Upper lobe of left lung (tissue), 6 donors: ENCODE data around the gene TMEM171. TPM values are rescaled to one million over a fixed set of nuclear protein-coding genes. Genes with fewer than 3 reads are reported as not detected.

Experiments used
- ATAC-seq, 2 donors: fragments of 200-7000 bp; cut with Tn5 transposase; one replicate each; pipeline ENCODE4 v1.9.1; 2022; ENCODE audit warnings: mild to moderate bottlenecking in 2 of 2, moderate library complexity in 2 of 2; ENCODE audit not compliant: low FRiP score in 2 of 2
- DNase-seq, 2 donors: peaks; one replicate each; pipeline ENCODE4 v3.0.0-alpha.2; 2019 to 2020
- H3K27ac ChIP-seq, 4 donors: fragments of 200-600 bp; sonication (generic); one replicate each; pipeline ENCODE4 v1.5.1; 2016 to 2019
- H3K27me3 ChIP-seq, 4 donors: fragments of 200-600 bp; sonication (generic); one replicate each; pipeline ENCODE4 v1.5.1; 2017 to 2019
- H3K36me3 ChIP-seq, 4 donors: fragments of 200-600 bp; sonication (generic); one replicate each; pipeline ENCODE4 v1.5.1; 2016 to 2019
- H3K4me1 ChIP-seq, 4 donors: fragments of 200-600 bp; sonication (generic); one replicate each; pipeline ENCODE4 v1.5.1; 2018 to 2019
- H3K4me3 ChIP-seq, 4 donors: fragments of 200-600 bp; sonication (generic); one replicate each; pipeline ENCODE4 v1.5.1; 2017 to 2019; ENCODE audit warnings: mild to moderate bottlenecking in 2 of 4, moderate library complexity in 1 of 4
- H3K9me3 ChIP-seq, 4 donors: fragments of 200-600 bp; sonication (generic); one replicate each; pipeline ENCODE4 v1.5.1; 2018 to 2019
- CTCF ChIP-seq, 6 experiments: fragments of 450-650 bp in 4 of 6; fragments of 200-600 bp in 2 of 6; sonication (generic) in 2 of 6; IDR thresholded peaks; one replicate each; pipeline ENCODE4 v1.5.1; 2016 to 2019; ENCODE audit warnings: antibody characterized with exemption in 6 of 6
- EP300 ChIP-seq, 4 donors: sonication (generic); formaldehyde crosslinking; IDR thresholded peaks; one replicate each; pipeline ENCODE4 v1.5.1; 2017; ENCODE audit warnings: antibody characterized with exemption in 4 of 4, control low read depth in 2 of 4
- POLR2A ChIP-seq, 4 donors: fragments of 450-650 bp; IDR thresholded peaks; one replicate each; pipeline ENCODE4 v1.5.1; 2016 to 2017; ENCODE audit warnings: antibody characterized with exemption in 4 of 4, mild to moderate bottlenecking in 2 of 4
- POLR2AphosphoS5 ChIP-seq, 2 donors: sonication (generic); formaldehyde crosslinking; IDR thresholded peaks; one replicate each; pipeline ENCODE4 v1.5.1; 2017; ENCODE audit warnings: antibody characterized with exemption in 2 of 2
- WGBS, 2 donors: methylation state at CpG; one replicate each; pipeline ENCODE4 v1.1.5; 2017 to 2018; 5-methylcytosine and 5-hydroxymethylcytosine counted together
- total RNA-seq, 6 donors: library from RNA; depleted of rRNA in 4 of 6; stranded (reverse); fragments of >200 nt in 4 of 6; gene quantifications; one replicate each; pipeline versions ENCODE4 v1.1.0 to v1.2.1, GENCODE V29; 2016 to 2021
- donor health status: DM: no; HTN: no; CAD: no; lungs with moderate emphysema.
- donor health status: DM: no; HTN: yes; CAD: no; lungs with severe emphysema.

The TMEM171 gene
- total RNA-seq, 6 donors from 2014 or later, result 0.34 to 0.57 TPM; not detected in 4

DNA sequence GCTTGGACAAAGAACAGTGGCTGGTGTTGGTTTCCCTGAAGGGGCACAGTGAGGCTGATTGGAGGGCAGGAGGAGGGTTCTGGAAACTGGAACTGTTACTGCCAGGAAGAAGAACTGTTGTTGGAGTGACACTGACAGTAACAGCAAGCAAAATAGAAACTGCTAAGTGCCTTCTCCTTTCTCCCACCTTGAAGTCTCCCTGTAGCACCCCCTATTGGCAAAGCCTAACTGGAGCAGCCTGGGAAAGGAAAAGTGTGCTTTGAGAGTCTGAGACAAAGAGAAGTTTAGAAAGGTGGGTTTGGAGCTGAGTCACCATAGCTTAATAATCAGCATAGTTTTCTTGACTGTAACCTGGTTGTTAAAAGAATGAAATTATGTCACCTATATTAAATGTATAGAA is 50.1 kb downstream of the TMEM171 start:
- Histone ChIP-seq H3K36me3 (no peaks in the 10 kb centered on the region), H3K9me3 (no peaks in the 10 kb centered on the region), H3K27me3 (no peaks in the 10 kb centered on the region), H3K4me3 (no peak overlapping the region), H3K4me1 (no peaks in the 10 kb centered on the region), H3K27ac (no peak overlapping the region)
- no peak for DNase-seq
- no peak for ATAC-seq
- TF ChIP-seq CTCF (IDR thresholded peaks at IDR 0.05) (peak in 3 of 6 experiments; percentile 8 to 31 (median 17)), EP300 (IDR thresholded peaks at IDR 0.05) (no peak)

- no peak overlapping the region for H3K4me3 ChIP-seq
- H3K27ac ChIP-seq, result no peak overlapping the region
- no peaks in the 10 kb centered on the region for H3K36me3 ChIP-seq
- ATAC-seq, result no peak
- no peak for TF ChIP-seq POLR2AphosphoS5 (IDR thresholded peaks at IDR 0.05)
- TF ChIP-seq CTCF (IDR thresholded peaks at IDR 0.05), result no peak
- no peak for TF ChIP-seq POLR2A (IDR thresholded peaks at IDR 0.05)
- no peak for TF ChIP-seq EP300 (IDR thresholded peaks at IDR 0.05)
- H3K9me3 ChIP-seq, result no peaks in the 10 kb centered on the region
- H3K4me1 ChIP-seq, result no peaks in the 10 kb centered on the region
- no peak for DNase-seq
- H3K27me3 ChIP-seq, result no peaks in the 10 kb centered on the region
Observed at GRCh38 chr5:73171495-73171894, 51.1 kb downstream of the TMEM171 start.

GRCh38 chr5:73172951-73173350 is 52.6 kb downstream of the TMEM171 start, which contains the start of gene TMEM174:
TMEM174 (plus strand) TSS chr5:73173193; CDS start chr5:73173244, 51 bp downstream.
- H3K9me3 ChIP-seq, result no peaks in the 10 kb centered on the region
- H3K4me3 ChIP-seq, result no peak within 1 kb of the TSS
- TF ChIP-seq POLR2AphosphoS5 (IDR thresholded peaks at IDR 0.05) (no peak), CTCF (IDR thresholded peaks at IDR 0.05) (no peak), EP300 (IDR thresholded peaks at IDR 0.05) (no peak), POLR2A (IDR thresholded peaks at IDR 0.05) (no peak)
- ATAC-seq (no peak), DNase-seq (no peak)
- 91 to 95% methylated on average over 5 of the region's 5 CpGs for WGBS, 2 donors
- H3K27ac ChIP-seq, result no peak within 1 kb of the TSS
- no peaks in the 10 kb centered on the region for H3K4me1 ChIP-seq
- no peaks in the 10 kb centered on the region for H3K36me3 ChIP-seq
- H3K27me3 ChIP-seq, result no peaks in the 10 kb centered on the region

DNA sequence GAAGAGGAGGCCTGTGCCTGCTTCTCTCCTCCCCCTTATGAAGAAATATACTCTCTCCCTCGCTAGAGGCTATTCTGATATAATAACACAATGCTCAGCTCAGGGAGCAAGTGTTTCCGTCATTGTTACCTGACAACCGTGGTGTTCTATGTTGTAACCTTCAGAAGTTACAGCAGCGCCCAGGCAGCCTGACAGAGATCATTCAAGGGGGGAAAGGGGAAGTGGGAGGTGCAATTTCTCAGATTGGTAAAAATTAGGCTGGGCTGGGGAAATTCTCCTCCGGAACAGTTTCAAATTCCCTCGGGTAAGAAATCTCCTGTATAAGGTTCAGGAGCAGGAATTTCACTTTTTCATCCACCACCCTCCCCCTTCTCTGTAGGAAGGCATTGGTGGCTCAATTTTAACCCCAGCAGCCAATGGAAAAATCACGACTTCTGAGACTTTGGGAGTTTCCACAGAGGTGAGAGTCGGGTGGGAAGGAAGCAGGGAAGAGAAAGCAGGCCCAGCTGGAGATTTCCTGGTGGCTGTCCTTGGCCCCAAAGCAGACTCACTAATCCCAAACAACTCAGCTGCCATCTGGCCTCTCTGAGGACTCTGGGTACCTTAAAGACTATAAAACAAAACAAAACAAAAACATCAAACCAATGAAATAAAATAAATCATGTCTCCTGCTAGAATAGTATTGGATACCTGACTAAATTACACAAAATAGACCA is 53.9 kb downstream of the TMEM171 start:
- DNase-seq, result no peak
- ATAC-seq, result no peak
- no peak overlapping the region for H3K27ac ChIP-seq
- H3K4me1 ChIP-seq, result no peaks in the 10 kb centered on the region
- TF ChIP-seq CTCF (IDR thresholded peaks at IDR 0.05) (no peak), EP300 (IDR thresholded peaks at IDR 0.05) (no peak), POLR2A (IDR thresholded peaks at IDR 0.05) (no peak), POLR2AphosphoS5 (IDR thresholded peaks at IDR 0.05) (no peak)
- no peaks in the 10 kb centered on the region for H3K27me3 ChIP-seq
- 54 to 62% methylated on average over 8 of the region's 8 CpGs for WGBS, 2 donors
- no peaks in the 10 kb centered on the region for H3K9me3 ChIP-seq
- H3K36me3 ChIP-seq, result no peaks in the 10 kb centered on the region
- no peak overlapping the region for H3K4me3 ChIP-seq

DNA sequence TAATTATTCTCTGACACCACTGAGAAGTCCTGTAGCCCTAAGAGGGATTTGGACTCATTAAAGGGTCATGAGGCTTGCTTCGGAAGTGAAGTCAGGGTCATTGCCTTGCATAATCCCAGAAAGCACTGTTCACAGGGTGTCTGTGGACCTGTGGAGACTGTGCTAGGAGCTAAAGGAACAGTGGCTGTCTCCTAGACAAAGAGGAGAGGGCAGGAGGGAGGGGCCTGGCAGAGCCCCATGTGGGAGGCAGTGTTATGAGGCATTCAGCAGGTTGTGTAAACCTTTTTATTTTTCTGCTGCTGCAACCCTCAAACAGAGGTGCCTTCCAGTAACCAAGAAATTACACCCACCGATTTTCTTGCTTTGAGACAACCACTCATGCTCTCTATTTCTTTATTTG is 55.9 kb downstream of the TMEM171 start:
- DNase-seq (no peak), ATAC-seq (no peak)
- H3K4me3 ChIP-seq, result no peak overlapping the region
- H3K27ac ChIP-seq, result no peak overlapping the region
- no peak for TF ChIP-seq CTCF (IDR thresholded peaks at IDR 0.05)
- TF ChIP-seq EP300 (IDR thresholded peaks at IDR 0.05), result no peak
- no peak for TF ChIP-seq POLR2A (IDR thresholded peaks at IDR 0.05)
- no peak for TF ChIP-seq POLR2AphosphoS5 (IDR thresholded peaks at IDR 0.05)
- H3K9me3 ChIP-seq, result no peaks in the 10 kb centered on the region
- no peaks in the 10 kb centered on the region for H3K36me3 ChIP-seq
- H3K4me1 ChIP-seq, result no peaks in the 10 kb centered on the region
- H3K27me3 ChIP-seq, result no peaks in the 10 kb centered on the region
- WGBS, 2 donors, result 89 to 91% methylated on average over 2 of the region's 2 CpGs
